HG03342 (cell line): ENCODE results near the gene CHRNB2.

Experiments used
- ATAC-seq: cut with Tn5 transposase; IDR thresholded peaks from one replicate; pipeline ENCODE4 v1.9.1; 2021; ENCODE audit warnings: mild to moderate bottlenecking, moderate library complexity; ENCODE audit not compliant: unreplicated experiment

CHRNB2 gene

DNA sequence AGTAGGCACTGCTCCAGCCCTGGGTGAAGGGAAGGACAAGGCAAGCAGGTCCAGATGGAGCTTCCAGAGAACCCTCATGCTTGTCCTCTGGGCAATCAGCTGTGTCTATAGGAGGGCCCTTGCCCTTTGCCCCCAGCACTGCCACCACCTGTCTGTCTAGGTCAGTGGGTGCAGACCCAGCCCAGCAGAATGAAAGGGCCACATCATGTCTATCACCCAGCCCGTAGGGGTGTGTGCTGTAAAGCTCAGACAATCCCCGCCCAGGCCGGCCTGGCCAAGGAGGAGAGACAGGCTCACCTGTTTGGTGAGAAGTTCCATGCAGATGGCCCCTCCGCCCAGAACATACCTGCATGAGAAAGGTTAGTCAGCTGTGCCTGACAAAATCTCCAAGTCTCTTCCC is 16.1 kb upstream of the CHRNB2 start:
- ATAC-seq, result no peak

DNA sequence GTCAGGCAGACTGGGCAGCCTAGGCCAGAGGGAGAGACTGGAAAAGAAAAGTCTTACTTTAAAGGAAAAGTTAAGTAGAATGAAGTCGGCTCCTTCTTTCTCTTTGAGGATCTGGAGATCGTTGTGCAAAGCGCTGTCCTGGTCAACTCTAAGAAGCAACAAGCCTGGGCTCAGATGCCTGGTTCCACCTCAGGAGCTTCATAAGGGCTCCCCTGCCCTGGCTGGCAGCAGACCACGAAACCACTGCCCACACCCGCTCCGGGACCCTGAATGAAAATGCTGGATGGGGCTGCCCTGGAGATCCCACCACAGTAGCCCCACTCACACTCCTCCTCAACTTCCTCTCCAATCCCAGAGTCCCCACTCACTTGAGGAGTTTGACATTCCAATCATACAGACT is 15.5 kb upstream of the CHRNB2 start:
- no peak for ATAC-seq

DNA sequence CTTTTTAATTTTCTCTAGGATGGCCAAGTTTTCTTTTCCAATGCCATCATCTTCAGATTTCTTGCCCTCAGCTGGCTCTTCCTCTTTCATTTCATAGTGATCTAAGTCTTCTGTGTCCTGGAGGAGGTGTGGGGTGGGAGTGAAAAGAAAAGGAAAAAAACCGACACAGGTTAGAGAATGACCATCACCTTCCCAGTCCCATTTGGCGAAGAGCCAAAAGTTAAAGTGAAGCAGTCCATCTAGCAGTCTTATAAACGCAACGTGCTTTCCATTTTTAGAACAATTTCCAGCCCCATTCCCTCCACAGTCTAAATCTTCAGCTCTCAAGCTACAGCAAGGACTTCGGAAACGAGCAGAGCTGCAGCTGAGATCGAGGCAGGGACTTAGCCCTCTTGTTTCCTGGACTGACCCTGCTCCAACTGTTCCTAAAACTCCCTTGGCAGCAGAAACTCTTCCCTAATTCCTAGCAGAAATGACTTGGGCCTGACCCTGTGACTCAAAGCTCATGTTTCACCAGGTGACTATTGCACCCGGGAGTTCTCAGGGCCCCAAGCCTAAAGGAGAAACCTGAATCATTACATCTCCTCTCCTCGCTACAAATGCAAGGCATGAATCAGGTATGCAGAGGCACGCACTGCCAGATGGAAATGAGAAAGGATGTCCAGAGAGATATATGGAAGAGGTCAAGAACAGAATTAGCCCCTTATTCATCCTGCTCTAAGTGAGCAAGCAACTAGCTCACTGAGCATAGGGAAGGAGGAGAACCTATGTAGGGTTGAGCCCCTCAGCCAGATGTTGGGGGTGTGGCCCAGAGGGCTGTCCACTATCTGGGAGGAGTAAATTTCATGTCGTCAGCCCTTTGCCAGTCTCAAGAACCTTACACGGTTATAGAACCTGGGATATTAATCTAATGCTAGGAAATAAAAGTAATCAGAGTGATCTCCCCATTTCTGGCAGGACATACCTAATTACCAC is 14.2 kb upstream of the CHRNB2 start:
- ATAC-seq, result no peak

DNA sequence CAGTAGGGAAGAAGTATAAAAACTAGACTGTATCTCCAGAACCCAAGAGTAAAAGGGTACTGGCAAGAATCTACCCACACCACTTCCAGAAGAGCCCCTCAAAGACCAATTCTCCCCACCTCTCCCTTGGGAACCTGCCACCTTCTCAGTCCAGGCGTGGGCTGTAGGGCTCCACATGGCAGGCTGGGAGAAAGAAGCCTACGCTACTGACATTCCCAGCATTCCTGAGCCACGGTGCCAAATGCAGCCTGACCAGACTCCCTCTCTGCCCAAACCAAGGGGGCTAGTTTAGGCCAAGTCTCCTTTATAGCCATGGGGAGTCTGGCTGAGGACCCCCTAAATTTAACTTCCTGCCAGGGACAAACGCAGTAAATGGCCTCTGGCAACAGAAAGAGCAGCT is 11.2 kb upstream of the CHRNB2 start:
- ATAC-seq, result no peak

DNA sequence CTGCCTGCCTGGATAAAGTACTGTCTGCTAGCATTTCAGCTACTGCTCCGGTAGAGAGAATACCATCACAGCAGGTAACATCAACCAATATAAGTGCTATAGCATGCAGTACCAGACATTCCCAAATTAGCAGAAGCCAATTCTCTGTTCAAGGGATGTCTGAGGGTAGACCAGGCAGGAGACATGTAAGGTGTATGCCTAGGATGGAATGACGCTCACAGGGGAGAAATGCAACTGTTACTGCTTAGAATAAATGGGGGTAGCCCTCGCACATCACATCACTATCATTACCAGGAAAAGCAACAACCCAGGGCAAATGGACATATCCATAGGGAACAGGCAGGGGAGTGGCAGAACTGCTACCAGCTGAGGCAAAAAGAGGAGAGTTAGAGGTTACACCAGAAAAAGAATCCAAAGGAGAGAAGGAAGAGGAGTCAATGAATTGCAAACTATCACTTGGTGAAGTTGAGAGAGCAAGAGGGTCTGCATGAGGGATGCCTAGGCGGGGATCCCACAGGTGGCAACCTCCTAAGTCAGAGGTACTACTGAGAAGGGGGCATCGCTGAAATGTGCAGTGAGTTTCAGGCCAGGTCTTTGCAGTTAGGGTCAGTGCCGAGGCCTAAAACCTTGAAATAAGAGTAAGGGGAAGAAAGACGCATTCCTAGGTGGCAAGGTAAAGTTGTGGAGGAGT is 10.2 kb upstream of the CHRNB2 start:
- no peak for ATAC-seq

DNA sequence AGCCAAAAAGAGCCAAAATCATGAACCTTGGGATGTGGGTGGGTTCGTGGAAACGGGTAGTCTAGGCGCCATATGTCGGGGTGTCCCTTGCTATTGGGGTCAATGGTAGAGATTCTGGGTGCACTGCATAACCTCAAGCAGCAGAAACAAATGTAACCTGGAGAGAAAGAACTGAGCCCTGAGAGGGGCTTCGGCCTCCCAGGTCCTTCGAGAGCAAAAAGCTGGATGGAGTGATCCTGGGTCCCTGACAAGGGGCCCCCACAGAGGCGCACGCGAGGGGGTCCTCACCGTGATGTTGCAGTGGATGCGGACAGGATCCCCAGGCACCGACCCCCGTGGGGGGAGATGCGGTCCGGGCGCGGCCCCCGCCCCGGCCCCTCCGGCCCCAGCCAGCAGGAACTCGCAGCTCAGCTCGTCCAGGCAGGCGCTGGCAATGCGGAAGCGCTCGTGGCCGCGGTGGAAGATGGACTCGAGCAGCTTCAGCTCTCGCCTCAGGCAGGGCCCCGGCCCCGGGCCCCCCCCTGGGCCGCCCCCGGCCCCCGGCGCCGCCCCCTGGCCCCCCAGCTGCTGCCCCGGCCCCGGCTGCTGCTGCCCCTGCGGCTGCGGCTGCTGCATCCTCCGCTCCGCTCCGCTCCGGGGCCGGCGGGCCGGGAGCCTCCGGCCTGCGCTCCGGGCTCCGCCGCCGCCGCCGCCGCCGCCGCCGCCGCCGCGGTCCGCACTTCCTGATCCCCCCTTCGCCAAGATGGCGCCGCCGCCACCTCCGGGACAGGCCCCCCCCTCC is 9.4 kb upstream of the CHRNB2 start, which contains the start of gene UBE2Q1:
Gene UBE2Q1, minus strand, starts transcription at position 724 of the 781 bp plus-strand sequence. Its CDS starts 109 bp downstream, at position 615.
- ATAC-seq, result peak; percentile 18

DNA sequence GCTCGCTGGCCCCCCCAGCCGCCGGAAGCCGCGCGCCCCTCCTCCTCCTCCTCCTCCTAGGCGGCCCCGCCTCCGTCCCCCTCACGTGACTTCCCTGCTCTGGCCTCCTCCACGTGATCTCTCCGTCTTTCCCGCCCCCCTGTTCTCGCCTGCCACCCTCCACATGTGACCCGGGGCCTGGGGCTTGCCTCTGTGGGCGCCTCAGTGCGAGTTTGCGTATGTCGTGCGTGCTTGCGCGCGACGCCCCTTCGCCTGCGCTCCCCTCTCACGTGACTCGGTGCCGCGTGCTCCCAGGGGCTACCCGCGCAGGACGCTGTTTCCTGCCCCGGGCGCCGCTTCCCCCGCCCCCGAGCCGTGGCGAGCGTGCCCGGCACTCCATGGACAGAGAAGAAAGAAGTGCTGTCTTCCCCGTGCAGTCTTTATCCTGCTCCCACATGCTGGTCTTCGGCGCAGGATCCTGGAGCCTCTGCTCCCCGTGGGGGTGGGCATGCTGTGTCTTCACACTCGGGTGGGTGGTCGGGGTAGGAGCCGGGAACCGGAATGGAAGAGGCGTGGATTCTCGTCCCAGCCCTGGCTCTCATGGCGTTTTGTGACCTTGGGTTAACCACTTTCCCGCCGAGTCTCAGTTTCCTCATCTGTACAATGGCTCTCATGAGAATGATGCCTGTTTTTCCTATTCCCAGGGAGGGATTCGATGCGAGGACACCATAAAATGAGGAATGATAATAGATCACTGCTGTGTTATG is 8.7 kb upstream of the CHRNB2 start:
- peak; percentile 86 for ATAC-seq

DNA sequence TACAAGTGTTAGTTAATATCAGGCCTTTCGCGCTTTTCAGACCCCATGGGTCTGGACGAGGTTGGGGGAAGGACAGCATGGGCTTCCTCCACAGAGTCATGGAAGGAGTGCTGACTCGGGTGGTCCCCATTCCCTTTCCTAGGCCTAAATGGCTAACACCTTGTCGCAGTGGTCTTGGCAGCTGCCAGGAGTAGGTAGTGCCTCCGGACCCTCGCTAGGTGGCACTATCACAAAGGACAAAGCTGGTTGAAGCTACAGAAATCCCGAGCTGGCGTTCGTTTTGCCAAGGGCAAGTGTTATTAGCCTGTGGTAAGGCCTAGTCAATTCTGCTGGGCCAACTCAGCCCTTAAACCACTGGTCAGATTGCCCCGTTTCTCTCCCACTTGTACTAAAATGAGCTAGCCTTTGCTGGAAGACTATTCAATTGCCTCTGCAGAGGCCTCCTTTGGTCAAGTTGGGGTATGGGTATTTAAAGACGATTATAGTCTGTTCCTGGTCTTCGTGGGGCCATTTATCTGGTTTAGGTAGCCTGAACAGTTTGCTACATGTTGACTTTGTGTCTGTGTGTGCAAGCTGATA is 8.0 kb upstream of the CHRNB2 start:
- ATAC-seq, result peak; percentile 33

DNA sequence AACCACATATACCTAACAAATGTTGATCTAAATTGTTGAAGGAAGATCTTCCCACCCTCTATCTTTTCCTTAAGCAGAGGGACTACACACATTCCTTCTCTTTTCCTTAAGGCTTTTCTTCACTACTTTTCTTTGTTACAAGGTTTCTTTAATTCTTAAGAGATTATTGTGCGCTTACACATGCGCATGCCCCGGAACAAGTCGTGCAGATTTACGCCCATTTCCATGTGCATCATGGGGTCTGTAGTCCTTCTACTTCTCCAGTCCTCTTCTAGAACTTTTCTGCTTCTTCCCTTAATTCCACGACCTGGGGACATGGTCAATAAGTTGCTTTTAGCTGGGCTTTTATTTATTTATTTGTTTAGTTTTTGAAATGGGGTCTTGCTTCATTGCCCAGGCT is 1.7 kb upstream of the CHRNB2 start:
- no peak for ATAC-seq

DNA sequence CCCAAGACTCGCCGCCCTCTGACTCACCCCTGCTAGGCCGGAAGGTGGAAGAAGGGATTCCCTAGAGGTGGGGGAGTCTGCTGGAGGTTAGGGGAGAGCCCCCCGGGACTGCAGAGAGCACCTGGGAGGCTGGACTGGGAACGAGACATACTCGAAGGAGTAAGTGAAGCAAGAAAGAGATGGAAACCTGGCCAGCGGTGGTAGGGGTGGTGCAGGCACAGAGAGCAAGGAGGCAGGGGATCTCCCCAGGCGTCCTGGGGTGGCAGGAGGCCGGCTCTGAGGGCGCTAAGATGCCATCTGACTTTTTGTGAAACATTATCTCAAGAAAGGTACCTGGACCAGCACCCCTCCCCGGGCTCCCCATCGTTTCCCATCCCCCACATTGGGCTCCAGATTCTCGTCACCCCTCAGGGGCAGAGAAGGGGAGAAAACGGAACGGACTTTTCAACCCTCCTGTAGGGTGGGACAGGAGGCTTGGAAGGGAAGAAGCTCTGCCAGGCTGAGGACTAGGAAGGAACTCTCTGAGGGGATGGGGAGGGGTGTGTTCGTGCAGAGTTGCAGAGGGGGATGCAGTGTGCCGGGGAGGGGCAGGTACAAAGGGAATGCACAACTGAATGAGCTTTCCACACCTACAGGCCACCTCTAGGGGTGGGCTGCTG is 708 bp downstream of the CHRNB2 start:
- ATAC-seq, result no peak

DNA sequence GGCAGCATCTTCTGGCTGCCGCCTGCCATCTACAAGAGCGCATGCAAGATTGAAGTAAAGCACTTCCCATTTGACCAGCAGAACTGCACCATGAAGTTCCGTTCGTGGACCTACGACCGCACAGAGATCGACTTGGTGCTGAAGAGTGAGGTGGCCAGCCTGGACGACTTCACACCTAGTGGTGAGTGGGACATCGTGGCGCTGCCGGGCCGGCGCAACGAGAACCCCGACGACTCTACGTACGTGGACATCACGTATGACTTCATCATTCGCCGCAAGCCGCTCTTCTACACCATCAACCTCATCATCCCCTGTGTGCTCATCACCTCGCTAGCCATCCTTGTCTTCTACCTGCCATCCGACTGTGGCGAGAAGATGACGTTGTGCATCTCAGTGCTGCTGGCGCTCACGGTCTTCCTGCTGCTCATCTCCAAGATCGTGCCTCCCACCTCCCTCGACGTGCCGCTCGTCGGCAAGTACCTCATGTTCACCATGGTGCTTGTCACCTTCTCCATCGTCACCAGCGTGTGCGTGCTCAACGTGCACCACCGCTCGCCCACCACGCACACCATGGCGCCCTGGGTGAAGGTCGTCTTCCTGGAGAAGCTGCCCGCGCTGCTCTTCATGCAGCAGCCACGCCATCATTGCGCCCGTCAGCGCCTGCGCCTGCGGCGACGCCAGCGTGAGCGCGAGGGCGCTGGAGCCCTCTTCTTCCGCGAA is 3.8 kb downstream of the CHRNB2 start:
- no peak for ATAC-seq

DNA sequence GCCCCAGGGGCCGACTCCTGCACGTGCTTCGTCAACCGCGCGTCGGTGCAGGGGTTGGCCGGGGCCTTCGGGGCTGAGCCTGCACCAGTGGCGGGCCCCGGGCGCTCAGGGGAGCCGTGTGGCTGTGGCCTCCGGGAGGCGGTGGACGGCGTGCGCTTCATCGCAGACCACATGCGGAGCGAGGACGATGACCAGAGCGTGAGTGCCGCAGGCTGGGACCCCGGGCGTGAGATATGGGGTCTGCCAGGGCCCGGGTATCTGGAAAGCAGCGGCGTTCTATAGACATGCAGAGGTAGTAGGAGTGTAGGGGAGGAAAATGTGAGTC is 4.3 kb downstream of the CHRNB2 start:
- ATAC-seq, result no peak

DNA sequence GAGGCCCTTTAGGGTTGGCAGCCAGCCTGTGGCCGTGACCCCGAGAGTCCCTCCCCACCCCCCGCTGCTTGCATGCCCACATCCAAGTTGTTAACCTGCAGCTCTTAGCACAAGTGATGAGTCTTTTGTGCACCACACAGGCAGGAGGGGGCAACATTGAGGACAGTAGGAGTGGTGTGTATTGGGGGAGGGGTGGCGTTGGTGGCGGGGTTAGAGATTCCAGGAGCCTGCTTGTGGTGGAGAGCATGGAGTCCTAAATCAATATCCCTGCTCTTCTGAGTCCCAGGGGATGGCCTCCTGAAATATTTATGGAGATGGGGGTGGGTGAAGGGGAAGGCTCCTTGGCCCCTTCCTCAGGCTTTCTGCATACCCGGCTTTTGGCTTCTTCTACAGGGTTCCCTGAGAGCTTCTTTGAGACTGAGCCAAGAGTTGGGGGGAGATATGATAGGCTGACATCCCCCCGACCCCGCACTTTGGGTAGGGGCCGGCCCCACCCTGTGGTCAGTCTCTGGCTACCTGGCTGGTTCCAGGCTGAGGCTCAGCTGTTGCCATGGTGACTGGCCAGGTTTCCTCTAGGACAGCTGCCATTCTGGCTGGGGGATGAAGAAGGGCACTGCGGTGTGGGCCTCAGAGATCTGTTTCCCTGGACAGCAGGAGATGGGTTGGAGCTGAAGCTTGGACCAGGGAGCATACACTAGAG is 5.0 kb downstream of the CHRNB2 start:
- ATAC-seq, result no peak

DNA sequence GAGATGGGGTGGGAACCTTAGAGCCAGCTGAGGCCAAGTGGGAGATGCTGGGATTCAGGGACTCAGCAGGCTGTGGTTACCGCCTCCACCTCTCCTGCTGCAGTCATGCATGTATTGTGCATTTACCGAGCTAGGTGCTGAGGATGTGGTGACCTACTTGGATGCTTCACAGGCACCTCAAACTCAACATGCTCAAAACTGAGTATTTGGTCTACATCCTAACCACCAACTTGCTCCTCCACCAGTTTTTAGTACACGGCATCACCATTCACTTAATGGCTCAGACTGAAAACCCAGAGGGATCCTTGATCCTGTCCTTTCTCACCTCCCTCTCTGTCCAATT is 5.6 kb downstream of the CHRNB2 start:
- ATAC-seq, result no peak

DNA sequence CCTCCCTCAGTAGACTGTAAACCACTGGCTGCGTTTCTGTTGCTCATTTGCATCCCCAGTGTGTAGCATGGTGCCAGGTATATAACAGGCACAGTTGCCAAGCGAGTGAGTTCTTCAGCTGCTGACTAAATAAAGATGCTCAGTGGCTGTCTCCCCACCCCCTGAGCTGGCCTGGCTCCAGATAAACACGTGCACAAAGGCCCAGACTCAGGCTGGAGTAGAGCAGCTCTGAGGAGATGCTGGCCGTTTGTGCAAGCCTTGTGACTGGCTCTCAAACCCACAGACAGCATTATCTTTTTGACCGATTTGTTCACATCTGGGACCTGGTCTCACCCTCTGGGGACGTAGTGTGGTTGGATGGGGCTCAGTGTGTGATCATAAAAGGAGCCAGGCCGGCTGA is 7.1 kb downstream of the CHRNB2 start:
- ATAC-seq, result no peak

DNA sequence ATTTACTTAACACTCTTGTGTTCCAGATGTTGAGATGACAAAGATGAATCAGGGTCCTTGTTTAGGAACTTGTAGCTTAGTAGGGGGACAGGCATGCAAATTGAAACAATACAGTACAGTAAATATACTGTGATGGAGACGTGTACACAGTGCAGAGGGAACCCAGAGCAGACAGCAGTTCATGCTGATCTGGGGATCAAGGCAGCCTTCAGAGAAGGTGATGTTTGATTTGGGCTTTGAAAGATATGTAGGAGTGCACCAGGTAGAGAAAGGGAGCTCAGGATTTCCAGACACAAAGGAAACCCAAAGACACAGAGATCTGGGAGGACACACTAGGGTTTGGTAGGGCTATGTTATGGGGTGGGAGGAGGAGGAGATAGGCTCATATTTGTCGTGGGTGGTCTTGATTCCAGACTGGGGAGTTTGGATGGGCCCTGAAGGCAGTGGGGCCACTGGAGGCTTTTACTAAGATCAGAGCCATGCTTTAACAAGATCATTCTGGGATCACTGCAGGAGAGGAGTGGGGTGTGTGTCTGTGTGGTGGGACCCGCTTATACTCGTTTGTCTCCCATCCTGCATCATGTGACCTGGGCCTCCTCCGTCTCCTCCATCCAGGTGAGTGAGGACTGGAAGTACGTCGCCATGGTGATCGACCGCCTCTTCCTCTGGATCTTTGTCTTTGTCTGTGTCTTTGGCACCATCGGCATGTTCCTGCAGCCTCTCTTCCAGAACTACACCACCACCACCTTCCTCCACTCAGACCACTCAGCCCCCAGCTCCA is 7.8 kb downstream of the CHRNB2 start:
- no peak for ATAC-seq

DNA sequence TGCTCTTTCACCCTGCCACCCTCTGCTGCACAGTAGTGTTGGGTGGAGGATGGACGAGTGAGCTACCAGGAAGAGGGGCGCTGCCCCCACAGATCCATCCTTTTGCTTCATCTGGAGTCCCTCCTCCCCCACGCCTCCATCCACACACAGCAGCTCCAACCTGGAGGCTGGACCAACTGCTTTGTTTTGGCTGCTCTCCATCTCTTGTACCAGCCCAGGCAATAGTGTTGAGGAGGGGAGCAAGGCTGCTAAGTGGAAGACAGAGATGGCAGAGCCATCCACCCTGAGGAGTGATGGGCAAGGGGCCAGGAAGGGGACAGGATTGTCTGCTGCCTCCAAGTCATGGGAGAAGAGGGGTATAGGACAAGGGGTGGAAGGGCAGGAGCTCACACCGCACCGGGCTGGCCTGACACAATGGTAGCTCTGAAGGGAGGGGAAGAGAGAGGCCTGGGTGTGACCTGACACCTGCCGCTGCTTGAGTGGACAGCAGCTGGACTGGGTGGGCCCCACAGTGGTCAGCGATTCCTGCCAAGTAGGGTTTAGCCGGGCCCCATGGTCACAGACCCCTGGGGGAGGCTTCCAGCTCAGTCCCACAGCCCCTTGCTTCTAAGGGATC is 8.5 kb downstream of the CHRNB2 start:
- no peak for ATAC-seq
